GM19463 (cell line): ENCODE data around the gene USP6.
"Not testable (repeated sequence)": the region's sequence is repeated elsewhere in the genome, so short reads cannot be mapped to it uniquely, and the experiment has no call there.

Source experiments
- ATAC-seq: cut with Tn5 transposase; IDR thresholded peaks from one replicate; pipeline ENCODE4 v1.9.1; 2021; ENCODE audit warnings: mild to moderate bottlenecking, moderate library complexity; ENCODE audit not compliant: unreplicated experiment

The USP6 gene

DNA sequence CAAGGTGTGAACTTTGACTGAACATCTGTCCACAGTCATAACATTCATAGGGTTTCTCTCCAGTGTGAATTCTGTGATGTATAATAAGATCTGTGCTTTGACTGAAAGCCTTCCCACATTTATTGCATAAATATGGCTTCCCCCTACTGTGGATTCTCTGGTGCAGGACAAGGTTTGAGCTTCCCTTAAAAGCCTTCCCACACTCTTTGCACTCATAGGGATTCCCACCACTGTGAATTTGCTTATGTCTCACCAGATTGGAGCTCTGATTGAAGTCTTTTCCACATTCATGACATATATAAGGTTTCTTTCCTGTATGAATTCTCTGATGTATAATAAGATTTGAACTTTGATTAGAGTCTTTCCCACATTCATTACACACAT is 67.6 kb downstream of the USP6 start:
- no peak for ATAC-seq

DNA sequence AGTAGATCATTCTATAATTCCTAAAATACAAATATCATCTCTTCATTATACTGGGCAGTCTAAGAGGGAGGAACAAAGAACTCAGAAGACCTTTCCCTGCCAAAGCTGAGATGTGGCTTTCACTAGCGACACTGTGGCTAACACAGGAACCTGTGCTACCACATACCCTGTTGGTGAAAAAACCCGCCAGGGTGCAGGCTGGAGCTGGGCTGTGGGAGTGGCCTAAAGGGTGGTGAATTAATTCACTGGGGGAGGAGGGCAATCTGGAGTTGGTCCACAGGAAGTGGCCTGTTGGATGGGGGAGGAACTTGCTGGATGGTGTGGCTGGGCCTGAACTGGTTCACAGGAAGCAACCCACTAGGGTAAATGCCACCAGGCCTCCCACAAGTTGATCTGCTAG is 68.5 kb downstream of the USP6 start:
- no peak for ATAC-seq

- peak; percentile 98 for ATAC-seq
These were observed 75.9 kb downstream of the USP6 start, which contains the start of gene ZNF594 for GRCh38 chr17:5191541-5192417. TSS of gene ZNF594 (minus strand) at chr17:5191868. CDS start at chr17:5184256, 7,612 bp downstream.

DNA sequence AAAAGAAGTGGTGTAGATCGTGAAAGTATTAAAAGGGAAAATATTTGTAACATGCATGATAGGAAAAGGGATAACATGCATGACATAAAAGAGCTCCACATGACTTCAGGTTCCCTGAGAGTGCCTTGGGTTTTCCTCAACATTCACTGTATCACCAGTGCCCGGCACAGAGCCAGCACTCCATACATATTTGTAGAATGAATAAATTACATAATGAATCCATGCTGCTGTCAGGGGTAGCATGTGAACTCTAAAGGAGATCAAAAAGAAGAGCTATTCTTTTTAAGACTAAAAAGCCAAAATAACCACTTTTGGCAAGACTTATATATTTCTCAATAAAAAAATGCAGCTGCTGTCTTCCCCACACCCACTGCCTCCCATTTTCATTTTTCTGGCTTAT is 78.5 kb downstream of the USP6 start:
- ATAC-seq: no peak

DNA sequence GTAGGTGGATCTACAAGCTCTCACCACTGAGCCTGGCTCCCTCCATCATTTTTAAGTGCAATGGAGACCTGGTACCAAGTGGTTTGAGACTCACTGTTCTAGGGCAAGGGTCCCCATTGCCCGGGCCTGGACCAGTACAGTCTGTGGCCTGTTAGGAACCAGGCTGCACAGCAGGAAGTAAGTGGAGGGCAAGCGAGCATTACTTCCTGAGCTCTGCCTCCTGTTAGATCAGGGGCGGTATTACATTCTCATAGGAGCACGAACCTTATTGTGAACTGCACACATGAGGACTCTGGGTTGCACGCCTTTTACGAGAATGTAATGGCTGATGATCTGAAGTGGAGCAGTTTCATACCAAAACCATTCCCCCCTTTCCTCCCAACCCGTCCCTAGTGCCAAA is 82.6 kb downstream of the USP6 start:
- no peak for ATAC-seq

DNA sequence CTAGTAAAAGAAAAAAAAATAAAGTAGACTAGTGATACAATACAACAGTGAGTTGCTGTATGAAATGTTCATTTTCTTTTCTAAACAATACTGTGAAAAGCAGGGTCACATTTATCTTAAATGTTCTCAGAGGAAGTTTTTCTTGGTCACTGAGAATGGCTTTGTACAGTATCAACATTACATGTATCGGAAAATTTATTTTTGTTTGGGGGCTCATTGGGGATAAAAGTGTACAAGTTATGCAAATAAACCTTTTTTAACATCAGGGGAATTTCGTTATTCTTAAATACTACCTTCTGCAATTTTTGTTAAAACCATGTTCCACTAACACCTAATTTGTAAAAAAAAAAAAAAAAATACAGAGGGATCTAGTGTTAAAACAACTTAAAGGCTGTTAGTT is 84.5 kb downstream of the USP6 start:
- ATAC-seq: no peak

DNA sequence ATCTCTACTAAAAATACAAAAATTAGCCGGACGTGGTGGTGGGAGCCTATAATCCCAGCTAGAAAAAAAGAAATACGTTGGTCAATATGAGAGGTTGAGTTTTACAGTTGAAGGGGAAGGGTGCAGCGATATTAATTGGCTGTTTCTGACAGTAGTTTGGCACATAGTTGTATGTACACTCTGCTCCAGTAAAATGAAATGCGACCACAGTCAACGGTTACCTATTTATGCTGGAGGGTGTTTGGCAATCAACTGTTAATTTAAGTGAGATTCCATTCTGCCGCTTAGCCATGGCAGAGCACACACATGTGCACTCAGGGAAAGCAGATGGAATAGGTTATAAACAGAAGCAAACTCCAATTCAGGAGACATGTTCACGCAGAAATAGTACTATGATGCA is 85.2 kb downstream of the USP6 start:
- ATAC-seq: no peak

DNA sequence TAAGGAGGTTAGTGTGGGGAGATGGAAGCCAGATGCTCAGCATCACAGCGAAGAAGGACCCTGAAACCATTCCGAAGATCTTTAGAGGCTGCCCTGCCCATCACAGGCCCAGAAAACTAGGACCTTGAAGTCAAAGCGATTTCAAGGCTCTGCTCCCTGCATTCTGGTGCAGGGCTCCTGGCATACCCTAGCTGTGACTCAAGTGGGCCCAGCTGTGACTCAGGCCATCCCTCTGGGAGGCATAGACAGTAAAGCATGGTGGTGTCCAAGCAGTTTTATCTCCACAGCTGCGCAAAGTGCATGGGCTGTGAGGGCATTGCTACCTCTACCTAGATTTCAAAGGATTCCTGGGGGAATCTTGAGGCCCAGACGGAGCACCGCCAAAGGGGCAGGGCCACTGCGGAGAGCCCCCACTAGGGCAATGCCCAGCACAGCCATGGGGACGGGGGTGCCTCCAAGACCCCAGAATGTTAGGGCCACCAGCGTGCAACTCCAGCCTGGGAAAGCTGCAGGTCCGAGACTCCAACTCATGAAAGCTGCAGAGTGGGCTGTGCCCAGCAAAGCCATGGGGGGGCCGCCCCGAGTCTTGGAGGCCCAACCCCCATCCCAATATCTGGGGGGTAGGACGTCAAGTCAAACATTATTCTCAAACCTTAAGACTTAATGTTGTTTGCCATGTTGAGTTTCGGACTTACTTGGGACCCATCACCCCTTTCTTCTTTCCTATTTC is 87.5 kb downstream of the USP6 start:
- no peak for ATAC-seq

DNA sequence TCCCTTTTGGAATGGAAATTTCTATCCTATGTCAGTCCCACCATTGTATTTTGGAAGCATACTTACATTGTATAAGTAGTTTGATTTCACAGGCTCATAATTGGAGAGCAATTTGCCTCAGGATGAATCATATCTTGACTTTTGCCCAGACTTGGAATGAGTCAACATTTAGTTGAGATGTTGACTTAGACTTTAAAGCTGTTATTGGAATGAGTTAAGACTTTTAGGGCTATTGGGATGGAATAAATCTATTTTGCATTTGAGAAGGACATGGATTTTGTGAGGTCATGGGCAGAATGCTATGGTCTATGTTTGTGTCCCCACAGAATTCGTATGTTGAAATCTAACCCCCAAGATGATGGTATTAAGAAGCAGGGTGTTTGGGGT is 88.1 kb downstream of the USP6 start:
- no peak for ATAC-seq

GRCh38 chr17:5209396-5209795 is 93.6 kb downstream of the USP6 start:
- no peak for ATAC-seq

- ATAC-seq: no peak
These were observed 94.3 kb downstream of the USP6 start for GRCh38 chr17:5210091-5210490.

- no peak for ATAC-seq
These were observed 94.9 kb downstream of the USP6 start for GRCh38 chr17:5210614-5211252.

DNA sequence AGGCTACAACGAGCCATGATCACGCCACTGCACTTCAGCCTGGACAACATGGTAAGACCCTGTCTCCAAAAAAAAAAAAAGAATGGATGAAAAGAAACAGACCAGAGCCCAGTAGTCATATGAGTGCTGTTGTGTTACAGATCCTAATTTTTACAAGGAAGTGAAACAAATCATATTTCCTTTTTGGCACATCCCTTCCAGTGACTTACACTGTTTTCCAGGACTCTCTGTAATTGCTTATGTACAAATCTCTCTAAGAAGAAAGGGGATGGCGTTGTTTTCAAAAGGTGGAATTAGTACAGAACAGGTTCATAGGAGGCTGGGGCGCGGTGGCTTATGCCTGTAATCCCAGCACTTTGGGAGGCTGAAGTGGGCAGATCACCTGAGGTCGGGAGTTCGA is 95.6 kb downstream of the USP6 start:
- ATAC-seq: no peak

GRCh38 chr17:5217562-5217961 is 101.7 kb downstream of the USP6 start:
- ATAC-seq: not testable (repeated sequence)

DNA sequence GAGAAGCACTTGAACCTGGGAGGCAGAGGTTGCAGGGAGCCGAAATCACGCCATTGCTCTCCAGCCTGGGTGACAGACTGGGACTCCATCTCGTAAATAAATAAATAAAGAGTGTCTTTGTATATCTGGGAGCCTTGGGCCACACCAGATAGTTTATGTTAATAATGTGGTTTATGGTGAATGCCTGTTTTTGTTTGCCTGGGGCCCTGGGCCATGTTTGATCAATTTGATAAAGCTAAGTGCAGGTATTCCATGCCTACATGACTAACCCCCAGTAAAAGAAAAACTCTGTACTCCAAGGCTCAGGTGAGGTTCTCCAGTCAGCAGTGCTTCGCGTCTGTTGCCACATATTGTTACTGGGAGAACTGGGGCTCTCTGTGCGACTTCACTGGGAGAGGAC is 103.7 kb downstream of the USP6 start:
- no peak for ATAC-seq

- ATAC-seq: no peak
These were observed 104.2 kb downstream of the USP6 start for GRCh38 chr17:5220074-5220473.

GRCh38 chr17:5221912-5222311 is 106.1 kb downstream of the USP6 start:
- not testable (repeated sequence) for ATAC-seq
